ENCODE results near the gene LY6G5C. TPM values are rescaled to one million over a fixed set of nuclear protein-coding genes. Genes with fewer than 3 reads are reported as not detected.
A peak's percentile ranks its signal among the peaks of the same experiment; 100 is the strongest.

Gene LY6G5C
- total and polyA plus RNA-seq, 2 of the 13 experiments (the other 11 are each of a cell fraction or from before 2014, with no cell fraction given) = 0.33 to 0.55 TPM

DNA sequence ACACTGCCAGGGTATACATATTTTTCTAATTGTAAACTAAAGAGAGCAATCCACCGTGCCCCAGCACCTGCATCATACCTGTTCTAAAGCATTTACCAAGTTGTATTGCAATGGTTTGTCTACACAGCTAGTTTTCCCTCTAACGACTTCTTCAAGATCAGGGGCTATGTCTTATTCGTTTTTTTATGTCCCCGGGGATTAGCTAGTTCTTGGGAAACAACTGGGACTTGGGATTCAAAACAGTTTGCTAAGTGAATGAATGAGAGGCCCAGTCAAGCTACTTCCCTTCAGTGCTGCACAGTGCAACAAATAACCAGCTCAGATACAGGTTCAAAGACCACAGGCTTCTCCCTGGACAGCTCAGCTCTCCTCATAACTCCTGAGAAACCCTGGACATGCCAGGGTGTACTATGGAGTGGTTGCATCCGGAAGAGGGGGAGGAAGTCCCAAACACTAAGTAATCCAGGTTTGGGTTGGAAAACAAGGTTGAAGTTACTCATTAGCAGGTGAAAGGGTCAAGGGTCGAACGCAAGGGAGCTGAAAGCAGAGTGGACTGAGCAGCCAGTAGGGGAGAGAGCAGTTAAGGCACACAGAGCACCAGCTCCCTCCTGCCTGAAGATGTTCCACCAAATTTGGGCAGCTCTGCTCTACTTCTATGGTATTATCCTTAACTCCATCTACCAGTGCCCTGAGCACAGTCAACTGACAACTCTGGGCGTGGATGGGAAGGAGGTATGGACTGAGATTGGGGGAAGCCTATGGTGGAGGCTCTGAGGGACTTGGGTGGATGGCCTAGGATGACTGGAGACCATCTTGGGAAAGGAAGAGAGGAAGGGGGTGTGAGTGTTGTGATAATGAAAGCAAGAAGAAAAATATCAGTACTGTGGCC lies 25.3 kb downstream of the LY6G5C start, which contains the start of gene APOM (continued):
- peak; percentile 99 for TF ChIP-seq TAF1 (CRISPR knock-in tag; IDR thresholded peaks at IDR 0.05)
- TF ChIP-seq ZNF598 (CRISPR knock-in tag; IDR thresholded peaks at IDR 0.05; ENCODE audit: borderline replicate concordance) = no peak
- TF ChIP-seq MAZ (IDR thresholded peaks at IDR 0.05; ENCODE audit: borderline replicate concordance, low read depth, low read length) = no peak
- peak; percentile 87 for TF ChIP-seq MAZ (CRISPR knock-in tag; IDR thresholded peaks at IDR 0.05; ENCODE audit: low read depth)
- TF ChIP-seq ZNF296 (CRISPR knock-in tag; conservative IDR thresholded peaks at IDR 0.05) = no peak
- TF ChIP-seq MTA1 (CRISPR knock-in tag; IDR thresholded peaks at IDR 0.05; ENCODE audit: borderline replicate concordance) = peak; percentile 20; the same call in 1 of the 2 replicates
- no peak; the same call in 1 of the 2 replicates for TF ChIP-seq KDM1A (CRISPR knock-in tag; IDR thresholded peaks at IDR 0.05)
- TF ChIP-seq HNRNPH1 (optimal IDR thresholded peaks at IDR 0.05; ENCODE audit: low read depth, low read length) = peak; percentile 80
- TF ChIP-seq HOXA9 (CRISPR knock-in tag; IDR thresholded peaks at IDR 0.05; ENCODE audit: borderline replicate concordance) = no peak
- TF ChIP-seq ZNF543 (CRISPR knock-in tag; IDR thresholded peaks at IDR 0.05) = peak; percentile 74; the same call in 1 of the 2 replicates
- TF ChIP-seq ZNF17 (CRISPR knock-in tag; IDR thresholded peaks at IDR 0.05) = no peak
- peak; percentile 99 for TF ChIP-seq GATAD2A (CRISPR knock-in tag; IDR thresholded peaks at IDR 0.05)
- TF ChIP-seq SOX13 (IDR thresholded peaks at IDR 0.05) = peak; percentile 59; the same call in 1 of the 2 replicates
- peak in 1 of 2 experiments; percentile 90; a peak in 2 of 4 replicates for TF ChIP-seq SOX13 (CRISPR knock-in tag; conservative IDR thresholded peaks at IDR 0.05 in 1 of 2, IDR thresholded peaks at IDR 0.05 in 1 of 2)
- TF ChIP-seq ZNF337 (CRISPR knock-in tag; IDR thresholded peaks at IDR 0.05; ENCODE audit: borderline replicate concordance, low read depth) = peak; percentile 90; the same call in 1 of the 2 replicates
- peak; percentile 98 for TF ChIP-seq ZNF605 (CRISPR knock-in tag; IDR thresholded peaks at IDR 0.05)
- TF ChIP-seq NBN (conservative IDR thresholded peaks at IDR 0.05) = no peak
- TF ChIP-seq ZNF468 (CRISPR knock-in tag; IDR thresholded peaks at IDR 0.05) = no peak
- TF ChIP-seq, protein P1, sequence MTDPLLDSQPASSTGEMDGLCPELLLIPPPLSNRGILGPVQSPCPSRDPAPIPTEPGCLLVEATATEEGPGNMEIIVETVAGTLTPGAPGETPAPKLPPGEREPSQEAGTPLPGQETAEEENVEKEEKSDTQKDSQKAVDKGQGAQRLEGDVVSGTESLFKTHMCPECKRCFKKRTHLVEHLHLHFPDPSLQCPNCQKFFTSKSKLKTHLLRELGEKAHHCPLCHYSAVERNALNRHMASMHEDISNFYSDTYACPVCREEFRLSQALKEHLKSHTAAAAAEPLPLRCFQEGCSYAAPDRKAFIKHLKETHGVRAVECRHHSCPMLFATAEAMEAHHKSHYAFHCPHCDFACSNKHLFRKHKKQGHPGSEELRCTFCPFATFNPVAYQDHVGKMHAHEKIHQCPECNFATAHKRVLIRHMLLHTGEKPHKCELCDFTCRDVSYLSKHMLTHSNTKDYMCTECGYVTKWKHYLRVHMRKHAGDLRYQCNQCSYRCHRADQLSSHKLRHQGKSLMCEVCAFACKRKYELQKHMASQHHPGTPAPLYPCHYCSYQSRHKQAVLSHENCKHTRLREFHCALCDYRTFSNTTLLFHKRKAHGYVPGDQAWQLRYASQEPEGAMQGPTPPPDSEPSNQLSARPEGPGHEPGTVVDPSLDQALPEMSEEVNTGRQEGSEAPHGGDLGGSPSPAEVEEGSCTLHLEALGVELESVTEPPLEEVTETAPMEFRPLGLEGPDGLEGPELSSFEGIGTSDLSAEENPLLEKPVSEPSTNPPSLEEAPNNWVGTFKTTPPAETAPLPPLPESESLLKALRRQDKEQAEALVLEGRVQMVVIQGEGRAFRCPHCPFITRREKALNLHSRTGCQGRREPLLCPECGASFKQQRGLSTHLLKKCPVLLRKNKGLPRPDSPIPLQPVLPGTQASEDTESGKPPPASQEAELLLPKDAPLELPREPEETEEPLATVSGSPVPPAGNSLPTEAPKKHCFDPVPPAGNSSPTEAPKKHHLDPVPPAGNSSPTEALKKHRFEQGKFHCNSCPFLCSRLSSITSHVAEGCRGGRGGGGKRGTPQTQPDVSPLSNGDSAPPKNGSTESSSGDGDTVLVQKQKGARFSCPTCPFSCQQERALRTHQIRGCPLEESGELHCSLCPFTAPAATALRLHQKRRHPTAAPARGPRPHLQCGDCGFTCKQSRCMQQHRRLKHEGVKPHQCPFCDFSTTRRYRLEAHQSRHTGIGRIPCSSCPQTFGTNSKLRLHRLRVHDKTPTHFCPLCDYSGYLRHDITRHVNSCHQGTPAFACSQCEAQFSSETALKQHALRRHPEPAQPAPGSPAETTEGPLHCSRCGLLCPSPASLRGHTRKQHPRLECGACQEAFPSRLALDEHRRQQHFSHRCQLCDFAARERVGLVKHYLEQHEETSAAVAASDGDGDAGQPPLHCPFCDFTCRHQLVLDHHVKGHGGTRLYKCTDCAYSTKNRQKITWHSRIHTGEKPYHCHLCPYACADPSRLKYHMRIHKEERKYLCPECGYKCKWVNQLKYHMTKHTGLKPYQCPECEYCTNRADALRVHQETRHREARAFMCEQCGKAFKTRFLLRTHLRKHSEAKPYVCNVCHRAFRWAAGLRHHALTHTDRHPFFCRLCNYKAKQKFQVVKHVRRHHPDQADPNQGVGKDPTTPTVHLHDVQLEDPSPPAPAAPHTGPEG (CRISPR knock-in tag; IDR thresholded peaks at IDR 0.05) = no peak; the same call in 1 of the 2 replicates
- TF ChIP-seq MAFF (IDR thresholded peaks at IDR 0.05; ENCODE audit: low read depth, low read length) = 0 out of 2 replicates have a peak, but pooled peaks have one; percentile 9
- TF ChIP-seq, protein P2, sequence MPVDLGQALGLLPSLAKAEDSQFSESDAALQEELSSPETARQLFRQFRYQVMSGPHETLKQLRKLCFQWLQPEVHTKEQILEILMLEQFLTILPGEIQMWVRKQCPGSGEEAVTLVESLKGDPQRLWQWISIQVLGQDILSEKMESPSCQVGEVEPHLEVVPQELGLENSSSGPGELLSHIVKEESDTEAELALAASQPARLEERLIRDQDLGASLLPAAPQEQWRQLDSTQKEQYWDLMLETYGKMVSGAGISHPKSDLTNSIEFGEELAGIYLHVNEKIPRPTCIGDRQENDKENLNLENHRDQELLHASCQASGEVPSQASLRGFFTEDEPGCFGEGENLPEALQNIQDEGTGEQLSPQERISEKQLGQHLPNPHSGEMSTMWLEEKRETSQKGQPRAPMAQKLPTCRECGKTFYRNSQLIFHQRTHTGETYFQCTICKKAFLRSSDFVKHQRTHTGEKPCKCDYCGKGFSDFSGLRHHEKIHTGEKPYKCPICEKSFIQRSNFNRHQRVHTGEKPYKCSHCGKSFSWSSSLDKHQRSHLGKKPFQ (CRISPR knock-in tag; IDR thresholded peaks at IDR 0.05; ENCODE audit: insufficient replicate concordance) = peak; percentile 81
- TF ChIP-seq EZH2 (conservative IDR thresholded peaks at IDR 0.05; ENCODE audit: low read depth, low read length) = no peak
